ENCODE results near the gene HDAC4. TPM values are rescaled to one million over a fixed set of nuclear protein-coding genes. Genes with fewer than 3 reads are reported as not detected.

The HDAC4 gene
- total RNA-seq, 1 experiment from 2014 or later = 32.0 TPM

DNA sequence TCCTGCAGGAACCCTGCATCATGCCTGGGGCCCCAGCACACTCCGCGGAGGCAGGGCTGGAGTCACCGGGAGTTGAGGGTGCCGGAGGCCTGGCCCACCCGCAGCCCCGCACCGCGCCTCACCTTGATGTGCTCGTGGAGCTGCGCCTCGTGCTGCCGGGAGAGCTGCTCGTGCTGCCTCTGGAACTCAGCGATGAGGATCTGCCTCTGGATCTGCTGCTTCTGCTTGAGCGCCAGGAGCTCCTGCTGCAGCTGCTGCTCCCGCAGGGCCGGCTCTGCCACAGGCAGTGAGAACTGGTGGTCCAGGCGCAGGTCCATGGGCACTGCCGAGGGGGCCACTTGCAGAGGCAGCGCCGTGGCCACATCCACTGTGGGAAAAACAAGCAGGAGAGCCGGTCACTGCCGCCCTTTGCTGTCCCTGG, 211.1 kb downstream of the HDAC4 start:
- Histone ChIP-seq H2BK20ac (ENCODE audit: low read depth, low read length, poor library complexity, severe bottlenecking) (no peak overlapping the region), H3K18ac (ENCODE audit: insufficient read length, low read depth, low read length) (no peak overlapping the region), H4K5ac (ENCODE audit: insufficient read length, low read depth, low read length) (no peak overlapping the region), H3K4ac (ENCODE audit: low read depth, low read length) (no peak overlapping the region), H2BK12ac (ENCODE audit: insufficient read length, low read depth, low read length) (no peak overlapping the region), H2BK15ac (ENCODE audit: low read depth, low read length) (no peak overlapping the region), H4K8ac (replicated peaks; ENCODE audit: insufficient read length, low read depth, low read length) (no peak overlapping the region), H3K79me1 (ENCODE audit: insufficient read depth, low read depth, low read length, poor library complexity, severe bottlenecking) (no peaks in the 10 kb centered on the region), H3K4me2 (ENCODE audit: insufficient read depth, insufficient read length, low read length) (no peak overlapping the region), H3K14ac (ENCODE audit: insufficient read depth, low read length) (no peak overlapping the region; the same call in 1 of the 2 replicates), H2BK120ac (ENCODE audit: low read depth, low read length, poor library complexity, severe bottlenecking) (no peak overlapping the region), H3K9me3 (ENCODE audit: control insufficient read depth, low read depth, low read length) (no peaks in the 10 kb centered on the region), H2BK5ac (ENCODE audit: insufficient read length, low read length) (no peak overlapping the region), H2AK5ac (ENCODE audit: insufficient read length, low read length) (no peak overlapping the region), H3K27ac (ENCODE audit: insufficient read length, low read depth, low read length) (no peak overlapping the region), H3K23ac (ENCODE audit: insufficient read length, low read depth, low read length) (no peak overlapping the region), H3K27me3 (ENCODE audit: insufficient read depth, low read length) (no peaks in the 10 kb centered on the region), H3T11ph (ENCODE audit: low read length) (no peak overlapping the region), H4K20me1 (ENCODE audit: control insufficient read depth, insufficient read depth, insufficient read length) (no peaks in the 10 kb centered on the region), H3K9ac (ENCODE audit: extremely low read depth, insufficient read length, low read length) (no peak overlapping the region), H3K56ac (ENCODE audit: insufficient read length, low read depth, low read length) (no peak overlapping the region), H3K23me2 (ENCODE audit: insufficient read length, low read depth, low read length, poor library complexity, severe bottlenecking) (no peaks in the 10 kb centered on the region), H3K79me2 (ENCODE audit: insufficient read depth, low read length) (no peaks in the 10 kb centered on the region; the same call in 1 of the 2 replicates), H2AFZ (ENCODE audit: low read length) (no peak overlapping the region), H3K4me1 (ENCODE audit: insufficient read depth, low read length) (no peaks in the 10 kb centered on the region), H4K91ac (ENCODE audit: insufficient read length, low read depth, low read length) (no peak overlapping the region)
- peaks cover 0 to 4% of the 10 kb centered on the region in 2 experiments; a peak in 2 of 5 replicates for H3K9me3 Mint-ChIP-seq
- H3K4me1 Mint-ChIP-seq = peaks cover 3 to 7% of the 10 kb centered on the region in 2 experiments; a peak in 2 of 4 replicates
- no CpG with 5 or more reads among the region's 23 CpGs for WGBS (ENCODE audit: extremely low coverage, insufficient read length, low lambda C conversion rate)
- H3K36me3 Mint-ChIP-seq (ENCODE audit: insufficient read depth in 1 of 3, low read depth in 3 of 3) = peaks cover 25 to 33% (median 33%) of the 10 kb centered on the region in 3 experiments
- no peak overlapping the region for H3K4me3 Mint-ChIP-seq
- TF ChIP-seq, protein P1, sequence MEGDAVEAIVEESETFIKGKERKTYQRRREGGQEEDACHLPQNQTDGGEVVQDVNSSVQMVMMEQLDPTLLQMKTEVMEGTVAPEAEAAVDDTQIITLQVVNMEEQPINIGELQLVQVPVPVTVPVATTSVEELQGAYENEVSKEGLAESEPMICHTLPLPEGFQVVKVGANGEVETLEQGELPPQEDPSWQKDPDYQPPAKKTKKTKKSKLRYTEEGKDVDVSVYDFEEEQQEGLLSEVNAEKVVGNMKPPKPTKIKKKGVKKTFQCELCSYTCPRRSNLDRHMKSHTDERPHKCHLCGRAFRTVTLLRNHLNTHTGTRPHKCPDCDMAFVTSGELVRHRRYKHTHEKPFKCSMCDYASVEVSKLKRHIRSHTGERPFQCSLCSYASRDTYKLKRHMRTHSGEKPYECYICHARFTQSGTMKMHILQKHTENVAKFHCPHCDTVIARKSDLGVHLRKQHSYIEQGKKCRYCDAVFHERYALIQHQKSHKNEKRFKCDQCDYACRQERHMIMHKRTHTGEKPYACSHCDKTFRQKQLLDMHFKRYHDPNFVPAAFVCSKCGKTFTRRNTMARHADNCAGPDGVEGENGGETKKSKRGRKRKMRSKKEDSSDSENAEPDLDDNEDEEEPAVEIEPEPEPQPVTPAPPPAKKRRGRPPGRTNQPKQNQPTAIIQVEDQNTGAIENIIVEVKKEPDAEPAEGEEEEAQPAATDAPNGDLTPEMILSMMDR (conservative IDR thresholded peaks at IDR 0.05) = no peak
- DNase-seq = peak; percentile 20
- H3K27ac Mint-ChIP-seq = no peak overlapping the region
- no peaks in the 10 kb centered on the region; the same call in 1 of the 2 replicates for H3K27me3 Mint-ChIP-seq (ENCODE audit: low read depth)
